Urinary bladder (tissue), 4 donors: ENCODE data around the gene VPS52. TPM values are rescaled to one million over a fixed set of nuclear protein-coding genes. Genes with fewer than 3 reads are reported as not detected.
A peak's percentile ranks its signal among the peaks of the same experiment; 100 is the strongest.
"Not testable (repeated sequence)": the region's sequence is repeated elsewhere in the genome, so short reads cannot be mapped to it uniquely, and the experiment has no call there.

Experiments used
- DNase-seq: peaks from one replicate; pipeline ENCODE4 v3.0.0-alpha.2; 2015; ENCODE audit errors: extremely low spot score
- H3K27ac ChIP-seq: one replicate; pipeline ENCODE4 v1.5.1; 2013; ENCODE audit warnings: low read depth, mild to moderate bottlenecking, moderate library complexity
- H3K36me3 ChIP-seq: one replicate; pipeline ENCODE4 v1.6.1; 2013; ENCODE audit warnings: mild to moderate bottlenecking, moderate library complexity; ENCODE audit not compliant: insufficient read depth
- H3K4me1 ChIP-seq: one replicate; pipeline ENCODE4 v1.6.1; 2013; ENCODE audit warnings: mild to moderate bottlenecking, moderate library complexity; ENCODE audit not compliant: insufficient read depth
- H3K4me3 ChIP-seq: one replicate; pipeline ENCODE4 v1.5.1; 2013; ENCODE audit warnings: low read depth, low read length
- WGBS: extraction: QIAGEN DNeasy Blood & Tissue Kit; methylation state at CpG from one replicate; pipeline ENCODE4 v1.1.7; 2013; 5-methylcytosine and 5-hydroxymethylcytosine counted together
- polyA plus RNA-seq: library from polyadenylated mRNA; stranded (reverse); fragments of 200-250 nt; gene quantifications from one replicate; pipeline ENCODE4 v1.2.3, GENCODE V29; 2013
- total RNA-seq: library from RNA; depleted of rRNA; stranded (reverse); fragments of >200 nt; gene quantifications from one replicate; pipeline ENCODE4 v1.2.3, GENCODE V29; 2014
- donor health status: healthy with polysubstance abuse.
- donor health status: healthy.

Gene VPS52
- total and polyA plus RNA-seq, 2 donors: 32.4 to 45.3 TPM

- no peaks in the 10 kb centered on the region for H3K36me3 ChIP-seq
- H3K4me3 ChIP-seq: no peak overlapping the region
- DNase-seq: no peak
- WGBS: 85% methylated on average over 6 of the region's 6 CpGs
- H3K27ac ChIP-seq: no peak overlapping the region
- H3K4me1 ChIP-seq: no peaks in the 10 kb centered on the region
Measured at GRCh38 chr6:33236852-33237251, 34.8 kb downstream of the VPS52 start.

- Histone ChIP-seq H3K4me1 (no peaks in the 10 kb centered on the region), H3K27ac (no peak overlapping the region), H3K36me3 (no peaks in the 10 kb centered on the region), H3K4me3 (no peak overlapping the region)
- DNase-seq: no peak
Measured at GRCh38 chr6:33236328-33236727, 35.3 kb downstream of the VPS52 start.

GRCh38 chr6:33235221-33235634, 36.4 kb downstream of the VPS52 start:
- Histone ChIP-seq H3K27ac (no peak overlapping the region), H3K4me1 (no peaks in the 10 kb centered on the region), H3K36me3 (no peaks in the 10 kb centered on the region), H3K4me3 (no peak overlapping the region)
- WGBS: 11% methylated on average over 6 of the region's 6 CpGs
- no peak for DNase-seq

GRCh38 chr6:33226503-33227120, 45.1 kb downstream of the VPS52 start:
- whole genome bisulfite sequencing: 38% methylated on average over 14 of the region's 14 CpGs
- not testable (repeated sequence) for H3K4me1 ChIP-seq, H3K36me3 ChIP-seq, H3K4me3 ChIP-seq, H3K27ac ChIP-seq, DNase-seq

GRCh38 chr6:33217681-33218080, 54.0 kb downstream of the VPS52 start:
- H3K4me1 ChIP-seq: no peaks in the 10 kb centered on the region
- H3K36me3 ChIP-seq: no peaks in the 10 kb centered on the region
- no peak overlapping the region for H3K27ac ChIP-seq
- 62% methylated on average over 3 of the region's 3 CpGs for WGBS
- H3K4me3 ChIP-seq: no peak overlapping the region
- DNase-seq: no peak

- Histone ChIP-seq H3K4me3 (no peak overlapping the region), H3K36me3 (no peaks in the 10 kb centered on the region), H3K4me1 (no peaks in the 10 kb centered on the region), H3K27ac (no peak overlapping the region)
- 82% methylated on average over 6 of the region's 6 CpGs for WGBS
- DNase-seq: no peak
Measured at GRCh38 chr6:33217246-33217645, 54.4 kb downstream of the VPS52 start.

- no peaks in the 10 kb centered on the region for H3K36me3 ChIP-seq
- no peak for DNase-seq
- H3K4me1 ChIP-seq: no peaks in the 10 kb centered on the region
- WGBS: 89% methylated on average over 4 of the region's 4 CpGs
- H3K4me3 ChIP-seq: no peak overlapping the region
- H3K27ac ChIP-seq: no peak overlapping the region
Measured at GRCh38 chr6:33216117-33216649, 55.5 kb downstream of the VPS52 start.

GRCh38 chr6:33215271-33216116, 56.2 kb downstream of the VPS52 start:
- 72% methylated on average over 9 of the region's 9 CpGs for WGBS
- H3K36me3 ChIP-seq: no peaks in the 10 kb centered on the region
- no peak for DNase-seq

GRCh38 chr6:33213989-33214335, 57.7 kb downstream of the VPS52 start:
- Histone ChIP-seq H3K27ac (no peak overlapping the region), H3K4me1 (no peaks in the 10 kb centered on the region), H3K4me3 (no peak overlapping the region), H3K36me3 (no peaks in the 10 kb centered on the region)
- no peak for DNase-seq
- 17% methylated on average over 9 of the region's 9 CpGs for WGBS

More at GRCh38 chr6:33215271-33216116, 56.2 kb downstream of the VPS52 start:
- Histone ChIP-seq H3K27ac (no peak overlapping the region), H3K4me3 (no peak overlapping the region), H3K4me1 (no peaks in the 10 kb centered on the region)

GRCh38 chr6:33213166-33213988, 58.3 kb downstream of the VPS52 start:
- H3K27ac ChIP-seq: no peak overlapping the region
- DNase-seq: no peak

GRCh38 chr6:33212857-33213165, 58.9 kb downstream of the VPS52 start:
- Histone ChIP-seq H3K36me3 (no peaks in the 10 kb centered on the region), H3K27ac (no peak overlapping the region), H3K4me1 (no peaks in the 10 kb centered on the region), H3K4me3 (peak overlapping the region; percentile 31)
- 6% methylated on average over 6 of the region's 6 CpGs for WGBS
- DNase-seq: no peak

More at GRCh38 chr6:33213166-33213988, 58.3 kb downstream of the VPS52 start:
- WGBS: under 1% methylated on average over 43 of the region's 43 CpGs
- peak overlapping the region; percentile 31 for H3K4me3 ChIP-seq
- H3K4me1 ChIP-seq: no peaks in the 10 kb centered on the region
- no peaks in the 10 kb centered on the region for H3K36me3 ChIP-seq

- Histone ChIP-seq H3K4me1 (no peaks in the 10 kb centered on the region), H3K4me3 (no peak overlapping the region), H3K27ac (no peak overlapping the region), H3K36me3 (no peaks in the 10 kb centered on the region)
- 78% methylated on average over 18 of the region's 18 CpGs for WGBS
- no peak for DNase-seq
Measured at GRCh38 chr6:33211666-33212422, 59.8 kb downstream of the VPS52 start.

GRCh38 chr6:33211136-33211535, 60.5 kb downstream of the VPS52 start:
- DNase-seq: no peak
- H3K4me3 ChIP-seq: no peak overlapping the region
- no peaks in the 10 kb centered on the region for H3K4me1 ChIP-seq
- H3K36me3 ChIP-seq: no peaks in the 10 kb centered on the region
- no peak overlapping the region for H3K27ac ChIP-seq
- 74% methylated on average over 17 of the region's 17 CpGs for WGBS
